ENCODE measurements around the gene ALDH3B1.

Gene ALDH3B1

DNA sequence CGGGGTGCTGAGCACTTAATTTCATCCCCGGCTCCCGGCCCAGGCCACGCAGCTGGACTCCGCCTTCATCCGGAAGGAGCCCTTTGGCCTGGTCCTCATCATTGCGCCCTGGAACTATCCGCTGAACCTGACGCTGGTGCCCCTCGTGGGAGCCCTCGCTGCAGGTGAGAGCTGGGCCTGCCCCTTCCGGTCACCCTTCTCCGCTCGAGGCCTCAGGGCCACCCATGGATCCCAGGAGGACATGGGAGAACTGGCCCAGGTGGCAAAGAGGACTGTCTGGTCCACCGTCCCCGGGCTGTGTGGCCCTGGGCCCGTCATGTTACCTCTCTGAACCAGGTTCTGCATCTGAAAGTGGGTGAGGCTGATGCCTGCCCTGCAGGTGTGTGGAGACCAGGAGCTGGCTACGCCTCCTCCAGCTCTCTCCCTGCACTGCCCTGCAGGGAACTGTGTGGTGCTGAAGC, 8.6 kb downstream of the ALDH3B1 start:
- Histone ChIP-seq H3K27me3 (ENCODE audit: control insufficient read depth in 5 of 5, insufficient read depth in 4 of 5, low read length in 5 of 5) (no peaks in the 10 kb centered on the region), H3K4me3 (ENCODE audit: low read depth in 1 of 5, low read length in 5 of 5) (no peak overlapping the region), H3K9me3 (ENCODE audit: control insufficient read depth in 5 of 5, low read length in 5 of 5) (no peaks in the 10 kb centered on the region), H3K9ac (ENCODE audit: low read length in 5 of 5) (no peak overlapping the region), H3K36me3 (ENCODE audit: control insufficient read depth in 5 of 5, insufficient read depth in 5 of 5, low read length in 5 of 5) (peaks cover 0 to 11% (median 0%) of the 10 kb centered on the region in 5 donors), H3K27ac (ENCODE audit: low read depth, low read length) (no peak overlapping the region), H3K4me1 (ENCODE audit: control insufficient read depth in 5 of 5, insufficient read depth in 5 of 5, low read length in 5 of 5) (peaks cover 6 to 64% (median 45%) of the 10 kb centered on the region in 5 donors)

DNA sequence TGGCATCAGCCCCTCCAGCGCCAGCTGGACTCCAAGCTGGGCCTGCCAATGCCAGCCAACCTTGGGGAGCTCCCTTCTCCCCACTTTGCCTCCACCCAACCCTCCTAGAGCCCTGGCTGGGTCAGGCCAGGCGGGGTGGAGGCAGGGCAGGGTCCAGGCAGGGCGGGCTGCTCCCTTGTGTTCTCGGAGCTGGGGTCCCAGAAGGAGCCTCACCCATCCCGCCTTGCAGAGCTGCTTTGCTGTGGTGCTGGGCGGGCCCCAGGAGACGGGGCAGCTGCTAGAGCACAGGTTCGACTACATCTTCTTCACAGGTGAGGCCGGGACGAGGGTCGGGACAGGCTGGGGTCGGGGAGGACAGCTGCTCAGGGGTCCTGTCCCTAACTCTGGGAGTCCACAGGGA, 9.4 kb downstream of the ALDH3B1 start:
- Histone ChIP-seq H3K9ac (ENCODE audit: low read length in 5 of 5) (no peak overlapping the region), H3K4me1 (ENCODE audit: control insufficient read depth in 5 of 5, insufficient read depth in 5 of 5, low read length in 5 of 5) (peaks cover 2 to 57% (median 38%) of the 10 kb centered on the region in 5 donors), H3K27me3 (ENCODE audit: control insufficient read depth in 5 of 5, insufficient read depth in 4 of 5, low read length in 5 of 5) (no peaks in the 10 kb centered on the region), H3K27ac (ENCODE audit: low read depth, low read length) (no peak overlapping the region), H3K4me3 (ENCODE audit: low read depth in 1 of 5, low read length in 5 of 5) (no peak overlapping the region), H3K36me3 (ENCODE audit: control insufficient read depth in 5 of 5, insufficient read depth in 5 of 5, low read length in 5 of 5) (peaks cover 0 to 12% (median 0%) of the 10 kb centered on the region in 5 donors), H3K9me3 (ENCODE audit: control insufficient read depth in 5 of 5, low read length in 5 of 5) (peaks cover 0 to 1% (median 0%) of the 10 kb centered on the region in 5 donors)

DNA sequence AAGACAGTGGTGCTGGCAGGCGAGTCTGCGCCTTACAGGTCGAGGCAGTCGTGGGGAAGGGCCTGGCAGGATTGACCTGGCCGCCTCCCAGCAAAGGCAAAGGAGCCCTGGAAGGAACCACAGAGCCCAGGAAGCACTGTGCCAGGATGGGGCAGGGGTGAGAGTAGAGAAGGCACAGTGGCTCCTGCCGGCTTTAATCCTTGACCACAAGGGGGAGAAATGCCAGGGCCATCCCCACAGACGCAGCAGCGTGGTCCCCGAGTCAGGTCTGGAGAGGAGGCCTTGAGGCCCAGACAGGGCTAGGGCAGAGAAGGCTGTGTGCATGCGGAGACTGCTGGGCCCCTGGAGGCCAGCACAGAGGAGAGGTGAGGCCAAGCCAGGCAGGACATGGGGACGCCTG, 10.4 kb downstream of the ALDH3B1 start:
- peaks cover 2 to 47% (median 32%) of the 10 kb centered on the region in 5 donors for H3K4me1 ChIP-seq (ENCODE audit: control insufficient read depth in 5 of 5, insufficient read depth in 5 of 5, low read length in 5 of 5)
- peaks cover 0 to 4% (median 0%) of the 10 kb centered on the region in 5 donors for H3K9me3 ChIP-seq (ENCODE audit: control insufficient read depth in 5 of 5, low read length in 5 of 5)
- no peak overlapping the region for H3K9ac ChIP-seq (ENCODE audit: low read length in 5 of 5)
- no peaks in the 10 kb centered on the region for H3K27me3 ChIP-seq (ENCODE audit: control insufficient read depth in 5 of 5, insufficient read depth in 4 of 5, low read length in 5 of 5)
- no peak overlapping the region for H3K27ac ChIP-seq (ENCODE audit: low read depth, low read length)
- H3K4me3 ChIP-seq (ENCODE audit: low read depth in 1 of 5, low read length in 5 of 5): no peak overlapping the region
- H3K36me3 ChIP-seq (ENCODE audit: control insufficient read depth in 5 of 5, insufficient read depth in 5 of 5, low read length in 5 of 5): peaks cover 0 to 23% (median 5%) of the 10 kb centered on the region in 5 donors

DNA sequence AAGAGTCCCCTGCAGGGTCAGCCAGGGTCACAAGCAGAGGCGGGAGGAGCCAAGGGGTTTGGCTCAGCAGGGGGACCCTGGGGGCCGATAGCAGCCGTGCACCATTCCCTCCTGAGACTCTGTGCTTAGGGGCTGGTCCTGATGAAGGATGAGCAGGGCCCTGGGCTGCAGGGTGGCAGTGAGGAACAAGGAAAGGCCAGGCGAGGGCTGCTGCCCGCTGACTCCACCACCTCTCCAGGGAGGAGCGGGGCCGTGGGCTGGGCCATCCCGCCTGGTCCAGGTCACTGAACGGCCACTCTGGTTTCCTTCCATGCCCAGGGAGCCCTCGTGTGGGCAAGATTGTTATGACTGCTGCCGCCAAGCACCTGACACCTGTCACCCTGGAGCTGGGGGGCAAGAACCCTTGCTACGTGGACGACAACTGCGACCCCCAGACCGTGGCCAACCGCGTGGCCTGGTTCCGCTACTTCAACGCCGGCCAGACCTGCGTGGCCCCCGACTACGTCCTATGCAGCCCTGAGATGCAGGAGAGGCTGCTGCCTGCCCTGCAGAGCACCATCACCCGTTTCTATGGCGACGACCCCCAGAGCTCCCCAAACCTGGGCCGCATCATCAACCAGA, 11.2 kb downstream of the ALDH3B1 start:
- peaks cover 0 to 4% (median 0%) of the 10 kb centered on the region in 5 donors for H3K9me3 ChIP-seq (ENCODE audit: control insufficient read depth in 5 of 5, low read length in 5 of 5)
- H3K4me1 ChIP-seq (ENCODE audit: control insufficient read depth in 5 of 5, insufficient read depth in 5 of 5, low read length in 5 of 5): peaks cover 2 to 45% (median 32%) of the 10 kb centered on the region in 5 donors
- no peak overlapping the region for H3K27ac ChIP-seq (ENCODE audit: low read depth, low read length)
- H3K4me3 ChIP-seq (ENCODE audit: low read depth in 1 of 5, low read length in 5 of 5): no peak overlapping the region
- no peak overlapping the region for H3K9ac ChIP-seq (ENCODE audit: low read length in 5 of 5)
- no peaks in the 10 kb centered on the region for H3K27me3 ChIP-seq (ENCODE audit: control insufficient read depth in 5 of 5, insufficient read depth in 4 of 5, low read length in 5 of 5)
- peaks cover 0 to 29% (median 5%) of the 10 kb centered on the region in 5 donors for H3K36me3 ChIP-seq (ENCODE audit: control insufficient read depth in 5 of 5, insufficient read depth in 5 of 5, low read length in 5 of 5)

DNA sequence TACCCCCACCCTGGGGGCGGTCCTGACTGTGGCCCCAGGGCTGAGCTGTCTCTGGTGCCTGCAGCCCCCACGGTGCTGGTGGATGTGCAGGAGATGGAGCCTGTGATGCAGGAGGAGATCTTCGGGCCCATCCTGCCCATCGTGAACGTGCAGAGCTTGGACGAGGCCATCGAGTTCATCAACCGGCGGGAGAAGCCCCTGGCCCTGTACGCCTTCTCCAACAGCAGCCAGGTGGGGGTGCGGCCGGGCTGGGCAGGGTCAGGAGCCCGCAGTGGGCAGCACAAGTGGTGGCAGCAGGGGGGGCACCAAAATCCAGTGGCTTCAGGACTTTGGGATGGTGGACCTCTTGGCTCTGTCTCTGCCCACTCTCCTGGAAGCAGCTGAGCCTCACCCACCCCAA, 12.4 kb downstream of the ALDH3B1 start:
- H3K9ac ChIP-seq (ENCODE audit: low read length in 5 of 5): no peak overlapping the region
- peaks cover 0 to 33% (median 9%) of the 10 kb centered on the region in 5 donors for H3K36me3 ChIP-seq (ENCODE audit: control insufficient read depth in 5 of 5, insufficient read depth in 5 of 5, low read length in 5 of 5)
- no peak overlapping the region for H3K4me3 ChIP-seq (ENCODE audit: low read depth in 1 of 5, low read length in 5 of 5)
- H3K9me3 ChIP-seq (ENCODE audit: control insufficient read depth in 5 of 5, low read length in 5 of 5): peaks cover 0 to 4% (median 0%) of the 10 kb centered on the region in 5 donors
- peaks cover 0 to 33% (median 19%) of the 10 kb centered on the region in 5 donors for H3K4me1 ChIP-seq (ENCODE audit: control insufficient read depth in 5 of 5, insufficient read depth in 5 of 5, low read length in 5 of 5)
- H3K27me3 ChIP-seq (ENCODE audit: control insufficient read depth in 5 of 5, insufficient read depth in 4 of 5, low read length in 5 of 5): no peaks in the 10 kb centered on the region
- no peak overlapping the region for H3K27ac ChIP-seq (ENCODE audit: low read depth, low read length)

DNA sequence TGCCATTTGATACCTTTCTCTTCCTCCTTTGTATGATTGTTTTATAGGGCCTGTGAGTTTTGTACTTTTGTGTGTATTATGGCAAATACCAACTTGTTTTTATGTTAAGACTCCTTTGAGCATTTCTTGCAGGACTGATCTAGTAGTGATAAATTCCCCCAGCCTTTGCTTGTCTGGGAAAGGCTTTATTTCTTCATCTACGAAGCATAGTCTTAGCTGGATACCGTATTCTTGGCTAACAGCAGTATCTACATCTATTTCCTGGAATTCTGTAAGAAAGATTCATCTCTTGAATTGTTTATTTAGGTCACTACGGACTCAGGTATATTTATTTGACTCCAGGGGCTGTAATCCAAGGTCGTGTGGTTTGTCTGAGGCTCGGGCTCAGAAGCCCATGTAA, 14.4 kb downstream of the ALDH3B1 start:
- H3K4me3 ChIP-seq (ENCODE audit: low read depth in 1 of 5, low read length in 5 of 5): no peak overlapping the region
- H3K27ac ChIP-seq (ENCODE audit: low read depth, low read length): no peak overlapping the region

DNA sequence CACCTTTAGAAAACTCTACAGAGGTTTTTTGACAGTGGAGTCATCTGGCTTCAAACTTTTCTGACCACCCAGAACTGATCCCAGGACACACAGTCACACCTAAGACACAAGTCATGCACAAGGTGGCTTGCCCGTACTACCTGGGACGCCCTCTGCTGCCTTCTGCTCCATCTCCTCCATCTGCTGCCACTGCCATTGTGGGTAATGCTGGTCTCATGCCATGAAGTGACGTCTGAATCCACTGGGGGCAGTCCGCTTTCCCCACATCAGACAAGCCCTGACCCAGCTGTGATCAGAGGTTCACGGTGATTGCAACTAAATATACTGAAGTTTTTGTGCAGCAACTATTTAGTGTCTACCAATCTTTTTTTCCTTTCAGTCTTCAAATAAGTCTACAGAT, 14.9 kb downstream of the ALDH3B1 start:
- peaks cover 0 to 4% (median 0%) of the 10 kb centered on the region in 5 donors for H3K9me3 ChIP-seq (ENCODE audit: control insufficient read depth in 5 of 5, low read length in 5 of 5)
- no peaks in the 10 kb centered on the region for H3K27me3 ChIP-seq (ENCODE audit: control insufficient read depth in 5 of 5, insufficient read depth in 4 of 5, low read length in 5 of 5)
- peaks cover 0 to 26% (median 19%) of the 10 kb centered on the region in 5 donors for H3K4me1 ChIP-seq (ENCODE audit: control insufficient read depth in 5 of 5, insufficient read depth in 5 of 5, low read length in 5 of 5)
- H3K9ac ChIP-seq (ENCODE audit: low read length in 5 of 5): no peak overlapping the region
- no peak overlapping the region for H3K27ac ChIP-seq (ENCODE audit: low read depth, low read length)
- peaks cover 0 to 33% (median 9%) of the 10 kb centered on the region in 5 donors for H3K36me3 ChIP-seq (ENCODE audit: control insufficient read depth in 5 of 5, insufficient read depth in 5 of 5, low read length in 5 of 5)
- no peak overlapping the region for H3K4me3 ChIP-seq (ENCODE audit: low read depth in 1 of 5, low read length in 5 of 5)

More for the DNA sequence above, 14.4 kb downstream of the ALDH3B1 start:
- Histone ChIP-seq H3K9me3 (ENCODE audit: control insufficient read depth in 5 of 5, low read length in 5 of 5) (peaks cover 0 to 4% (median 0%) of the 10 kb centered on the region in 5 donors), H3K9ac (ENCODE audit: low read length in 5 of 5) (no peak overlapping the region), H3K4me1 (ENCODE audit: control insufficient read depth in 5 of 5, insufficient read depth in 5 of 5, low read length in 5 of 5) (peaks cover 0 to 26% (median 19%) of the 10 kb centered on the region in 5 donors), H3K27me3 (ENCODE audit: control insufficient read depth in 5 of 5, insufficient read depth in 4 of 5, low read length in 5 of 5) (no peaks in the 10 kb centered on the region), H3K36me3 (ENCODE audit: control insufficient read depth in 5 of 5, insufficient read depth in 5 of 5, low read length in 5 of 5) (peaks cover 0 to 33% (median 9%) of the 10 kb centered on the region in 5 donors)

DNA sequence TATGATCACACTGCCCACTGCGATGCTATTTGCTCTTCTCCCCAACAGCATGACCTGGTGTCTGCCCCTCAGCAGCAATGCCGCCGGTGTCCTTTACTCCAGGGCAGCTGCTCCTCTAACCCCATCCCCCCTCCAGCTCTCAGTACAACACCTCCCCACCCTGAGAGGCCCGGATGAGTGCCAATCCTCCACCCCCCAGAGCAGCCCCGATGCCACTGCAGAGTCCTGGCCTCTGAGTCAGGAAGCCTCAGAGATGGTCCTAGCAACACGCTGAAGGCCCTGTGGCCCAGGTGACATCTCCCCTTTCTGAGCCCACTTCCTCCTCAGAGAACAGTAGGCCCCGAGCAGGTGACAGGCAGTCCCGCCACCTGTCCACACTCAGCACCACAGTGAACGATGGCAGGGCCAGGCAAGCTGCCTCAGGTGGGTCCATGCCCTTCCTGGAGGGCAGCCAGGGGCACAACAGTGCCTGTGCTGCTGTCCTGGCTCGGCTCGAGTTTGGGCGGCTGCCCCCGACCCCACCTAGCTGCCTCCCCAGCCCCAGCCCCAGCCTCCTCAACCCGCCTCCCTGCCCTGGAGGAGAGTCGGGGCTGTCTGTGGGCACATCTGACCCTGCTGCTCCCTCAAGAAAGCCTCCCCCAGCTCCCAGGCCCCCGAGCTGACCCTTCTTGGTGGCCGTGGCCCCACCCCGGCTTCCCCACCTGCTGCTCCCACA, 16.4 kb downstream of the ALDH3B1 start:
- H3K36me3 ChIP-seq (ENCODE audit: control insufficient read depth in 5 of 5, insufficient read depth in 5 of 5, low read length in 5 of 5): peaks cover 0 to 33% (median 9%) of the 10 kb centered on the region in 5 donors
- H3K4me1 ChIP-seq (ENCODE audit: control insufficient read depth in 5 of 5, insufficient read depth in 5 of 5, low read length in 5 of 5): peaks cover 0 to 23% (median 17%) of the 10 kb centered on the region in 5 donors
- no peak overlapping the region for H3K4me3 ChIP-seq (ENCODE audit: low read depth in 1 of 5, low read length in 5 of 5)
- peaks cover 0 to 4% (median 0%) of the 10 kb centered on the region in 5 donors for H3K9me3 ChIP-seq (ENCODE audit: control insufficient read depth in 5 of 5, low read length in 5 of 5)
- no peak overlapping the region for H3K27ac ChIP-seq (ENCODE audit: low read depth, low read length)
- no peak overlapping the region for H3K9ac ChIP-seq (ENCODE audit: low read length in 5 of 5)
- no peaks in the 10 kb centered on the region for H3K27me3 ChIP-seq (ENCODE audit: control insufficient read depth in 5 of 5, insufficient read depth in 4 of 5, low read length in 5 of 5)

DNA sequence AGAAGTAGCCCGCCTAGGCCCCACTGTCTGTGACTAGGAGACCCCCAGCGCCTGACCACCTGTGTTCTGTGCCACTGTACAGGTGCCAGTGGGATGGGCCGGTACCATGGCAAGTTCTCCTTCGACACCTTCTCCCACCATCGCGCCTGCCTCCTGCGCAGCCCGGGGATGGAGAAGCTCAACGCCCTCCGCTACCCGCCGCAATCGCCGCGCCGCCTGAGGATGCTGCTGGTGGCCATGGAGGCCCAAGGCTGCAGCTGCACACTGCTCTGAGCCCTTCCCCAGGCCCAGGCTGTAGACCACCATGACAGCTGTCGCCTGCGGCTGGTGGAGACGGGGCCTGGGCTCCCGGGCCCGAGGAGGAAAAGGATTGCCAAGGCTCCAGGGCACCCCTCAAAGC, 17.5 kb downstream of the ALDH3B1 start:
- Histone ChIP-seq H3K4me3 (ENCODE audit: low read depth in 1 of 5, low read length in 5 of 5) (no peak overlapping the region), H3K9me3 (ENCODE audit: control insufficient read depth in 5 of 5, low read length in 5 of 5) (peaks cover 0 to 4% (median 0%) of the 10 kb centered on the region in 5 donors), H3K27ac (ENCODE audit: low read depth, low read length) (no peak overlapping the region), H3K36me3 (ENCODE audit: control insufficient read depth in 5 of 5, insufficient read depth in 5 of 5, low read length in 5 of 5) (peaks cover 0 to 32% (median 10%) of the 10 kb centered on the region in 5 donors), H3K4me1 (ENCODE audit: control insufficient read depth in 5 of 5, insufficient read depth in 5 of 5, low read length in 5 of 5) (peaks cover 1 to 34% (median 26%) of the 10 kb centered on the region in 5 donors), H3K9ac (ENCODE audit: low read length in 5 of 5) (no peak overlapping the region), H3K27me3 (ENCODE audit: control insufficient read depth in 5 of 5, insufficient read depth in 4 of 5, low read length in 5 of 5) (no peaks in the 10 kb centered on the region)

All from subcutaneous abdominal adipose tissue (tissue), 5 donors.